ENCODE results near the gene TWIST2. TPM values are rescaled to one million over a fixed set of nuclear protein-coding genes. Genes with fewer than 3 reads are reported as not detected.

The TWIST2 gene
- total RNA-seq, 1 donor from 2014 or later = 8.4 TPM

GRCh38 chr2:238946318-238947242, 98.7 kb downstream of the TWIST2 start:
- Histone ChIP-seq H3K36me3 (no peaks in the 10 kb centered on the region), H3K4me3 (no peak overlapping the region), H3K9me3 (no peaks in the 10 kb centered on the region), H3K27ac (no peak overlapping the region), H3K4me1 (peaks cover 7% of the 10 kb centered on the region), H3K27me3 (ENCODE audit: low read depth) (no peaks in the 10 kb centered on the region)
- ATAC-seq (no peak), DNase-seq (no peak)
- no peak for TF ChIP-seq CTCF (IDR thresholded peaks at IDR 0.05)
- intact Hi-C loops (cut with DNase I) = no loop called here

- H3K36me3 ChIP-seq = no peaks in the 10 kb centered on the region
- no peaks in the 10 kb centered on the region for H3K9me3 ChIP-seq
- no peaks in the 10 kb centered on the region for H3K27me3 ChIP-seq (ENCODE audit: low read depth)
- DNase-seq (no peak), ATAC-seq (no peak)
- no peak overlapping the region for H3K27ac ChIP-seq
- peaks cover 7% of the 10 kb centered on the region for H3K4me1 ChIP-seq
- TF ChIP-seq CTCF (IDR thresholded peaks at IDR 0.05) = no peak
- intact Hi-C loops (cut with DNase I) = no loop called here
- H3K4me3 ChIP-seq = no peak overlapping the region
Measured at GRCh38 chr2:238947243-238947760, 99.4 kb downstream of the TWIST2 start.

- Histone ChIP-seq H3K27me3 (ENCODE audit: low read depth) (no peaks in the 10 kb centered on the region), H3K27ac (no peak overlapping the region), H3K4me3 (no peak overlapping the region), H3K4me1 (peaks cover 7% of the 10 kb centered on the region), H3K36me3 (no peaks in the 10 kb centered on the region), H3K9me3 (no peaks in the 10 kb centered on the region)
- DNase-seq (no peak), ATAC-seq (peak; percentile 28 to 30)
- no peak for TF ChIP-seq CTCF (IDR thresholded peaks at IDR 0.05)
- intact Hi-C loops (cut with DNase I) = no loop called here
Measured at GRCh38 chr2:238947920-238948710, 100.2 kb downstream of the TWIST2 start.

GRCh38 chr2:238948765-238949641, 101.1 kb downstream of the TWIST2 start:
- Histone ChIP-seq H3K27ac (no peak overlapping the region), H3K27me3 (ENCODE audit: low read depth) (no peaks in the 10 kb centered on the region), H3K4me1 (peaks cover 7% of the 10 kb centered on the region), H3K36me3 (no peaks in the 10 kb centered on the region), H3K4me3 (no peak overlapping the region), H3K9me3 (no peaks in the 10 kb centered on the region)
- DNase-seq (no peak), ATAC-seq (peak in 1 of 2 donors; percentile 8)
- intact Hi-C loops (cut with DNase I) = no loop called here
- no peak for TF ChIP-seq CTCF (IDR thresholded peaks at IDR 0.05)
